WTC11 (cell line): ENCODE measurements around the gene DRAXIN. TPM values are rescaled to one million over a fixed set of nuclear protein-coding genes. Genes with fewer than 3 reads are reported as not detected.

Experiments used
- ATAC-seq: fragments of 200-7000 bp; cut with Tn5 transposase; 2 replicates; pipeline ENCODE4 v1.10.0; 2021; ENCODE audit warnings: mild to moderate bottlenecking, moderate library complexity
- CTCF ChIA-PET: fragments of 300-600 bp; sonication (Branson Sonifier 250); formaldehyde crosslinking; loops from one replicate; lab custom pipeline; 2021; ENCODE audit warnings: antibody characterized with exemption; lab: Charles Lee
- POLR2A ChIA-PET: fragments of 350-600 bp; sonication (Branson Sonifier 250); formaldehyde crosslinking; loops from one replicate; lab custom pipeline; 2021; ENCODE audit warnings: antibody characterized with exemption; lab: Charles Lee
- DNase-seq: peaks from one replicate; pipeline ENCODE4 v3.0.0; 2021; ENCODE audit warnings: low spot score
- H3K27ac Mint-ChIP-seq: 2 replicates; pipeline ENCODE4 v1.8.0; 2021; ENCODE audit warnings: mixed read lengths
- H3K27me3 Mint-ChIP-seq: 2 replicates; pipeline ENCODE4 v1.8.0; 2021; ENCODE audit warnings: low read depth, mild to moderate bottlenecking, moderate library complexity, mixed read lengths
- H3K36me3 Mint-ChIP-seq: 2 replicates; pipeline ENCODE4 v1.8.0; 2021; ENCODE audit warnings: mixed read lengths
- H3K4me1 Mint-ChIP-seq: 2 replicates; pipeline ENCODE4 v1.8.0; 2022; ENCODE audit warnings: mixed read lengths
- H3K4me3 Mint-ChIP-seq: 2 replicates; pipeline ENCODE4 v1.8.0; 2021; ENCODE audit warnings: mild to moderate bottlenecking, moderate library complexity, mixed read lengths
- H3K9me3 Mint-ChIP-seq: 2 replicates; pipeline ENCODE4 v1.8.0; 2021; ENCODE audit warnings: mixed read lengths
- CREM ChIP-seq: sonication (generic); formaldehyde crosslinking; IDR thresholded peaks from 2 replicates; pipeline ENCODE4 v1.8.1; 2022; ENCODE audit warnings: mild to moderate bottlenecking, missing genetic modification reagents, moderate library complexity
- GTF2I ChIP-seq: fragments of 250-450 bp; sonication (Bioruptor Pico); conservative IDR thresholded peaks from 2 replicates; pipeline ENCODE4 v1.4.0; 2021; ENCODE audit warnings: mild to moderate bottlenecking
- JAZF1 ChIP-seq: fragments of 250-450 bp; sonication (Bioruptor Pico); IDR thresholded peaks from 2 replicates; pipeline ENCODE4 v1.9.0; 2021; ENCODE audit warnings: moderate library complexity, mild to moderate bottlenecking, inconsistent platforms
- JUN ChIP-seq: sonication (generic); formaldehyde crosslinking; IDR thresholded peaks from 2 replicates; pipeline ENCODE4 v1.8.0; 2023; ENCODE audit warnings: mild to moderate bottlenecking, missing genetic modification reagents
- MXD4 ChIP-seq: fragments of 250-450 bp; sonication (Bioruptor Pico); IDR thresholded peaks from 2 replicates; pipeline ENCODE4 v1.8.0; 2021; ENCODE audit warnings: mild to moderate bottlenecking, moderate library complexity, borderline replicate concordance
- RORB ChIP-seq: fragments of 250-450 bp; sonication (Bioruptor Pico); IDR thresholded peaks from 2 replicates; pipeline ENCODE4 v1.9.0; 2021; ENCODE audit warnings: mild to moderate bottlenecking
- TEAD4 ChIP-seq: sonication (generic); formaldehyde crosslinking; IDR thresholded peaks from 2 replicates; pipeline ENCODE4 v1.8.0; 2022; ENCODE audit warnings: mild to moderate bottlenecking, missing genetic modification reagents
- ZNF396 ChIP-seq: fragments of 250-450 bp; sonication (Bioruptor Pico); IDR thresholded peaks from 2 replicates; pipeline ENCODE4 v1.8.0; 2021; ENCODE audit warnings: mild to moderate bottlenecking, moderate library complexity, borderline replicate concordance
- total RNA-seq: library from RNA; stranded (reverse); gene quantifications from 3 replicates; pipeline ENCODE4 v1.2.3, GENCODE V29; 2021
- TF ChIP-seq, protein P1 (sequence below): sonication (generic); formaldehyde crosslinking; IDR thresholded peaks from 2 replicates; pipeline ENCODE4 v1.8.1; 2022; ENCODE audit warnings: low read depth, mild to moderate bottlenecking, moderate library complexity, missing genetic modification reagents, borderline replicate concordance
- TF ChIP-seq, protein P2 (sequence below): fragments of 250-450 bp; sonication (Bioruptor Pico); IDR thresholded peaks from 2 replicates; pipeline ENCODE4 v1.9.0; 2021; ENCODE audit warnings: mild to moderate bottlenecking, borderline replicate concordance
- TF ChIP-seq, protein P3 (sequence below): sonication (generic); formaldehyde crosslinking; IDR thresholded peaks from 2 replicates; pipeline ENCODE4 v1.8.0; 2023; ENCODE audit warnings: missing genetic modification reagents, mild to moderate bottlenecking, borderline replicate concordance
- TF ChIP-seq, protein P4 (sequence below): sonication (generic); formaldehyde crosslinking; IDR thresholded peaks from 2 replicates; pipeline ENCODE4 v1.8.1; 2023; ENCODE audit warnings: mild to moderate bottlenecking, missing genetic modification reagents, borderline replicate concordance
- TF ChIP-seq, protein P5 (sequence below): sonication (generic); formaldehyde crosslinking; conservative IDR thresholded peaks from 2 replicates; pipeline ENCODE4 v1.8.1; 2023; ENCODE audit warnings: mild to moderate bottlenecking, low read depth, missing genetic modification reagents, moderate library complexity
- TF ChIP-seq, protein P6 (sequence below): sonication (generic); formaldehyde crosslinking; IDR thresholded peaks from 2 replicates; pipeline ENCODE4 v1.8.1; 2023; ENCODE audit warnings: mild to moderate bottlenecking, missing genetic modification reagents

DRAXIN gene
- total RNA-seq, 1 experiment from 2014 or later = 12.0 TPM

DNA sequence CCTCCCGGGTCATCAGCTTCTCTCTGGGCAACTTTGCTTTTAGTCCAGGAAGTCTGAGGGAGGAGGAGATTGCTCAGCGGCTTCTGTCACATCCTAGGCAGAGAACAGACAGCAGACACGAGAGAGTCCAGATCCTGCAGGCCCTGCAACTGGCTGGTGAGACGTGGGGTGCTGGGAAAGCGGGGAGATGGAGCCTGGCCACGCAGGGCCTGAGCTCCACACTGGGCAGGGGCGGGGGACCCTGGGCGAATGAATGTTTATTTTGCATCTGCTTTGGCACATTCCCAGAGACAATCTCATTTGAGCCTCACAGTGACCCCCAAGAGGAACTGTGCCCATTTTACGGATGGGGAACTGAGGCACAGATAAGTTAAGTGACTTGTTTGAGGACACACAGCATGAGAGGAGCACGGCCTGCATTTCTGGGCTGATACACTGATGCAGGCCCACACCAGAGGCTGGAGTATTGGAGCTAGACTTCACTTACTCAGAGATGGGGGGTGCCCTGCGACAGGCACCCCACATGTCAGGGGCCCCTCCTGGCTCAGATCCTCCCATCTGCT lies 80.1 kb downstream of the DRAXIN start (continued):
- TF ChIP-seq, protein P1, sequence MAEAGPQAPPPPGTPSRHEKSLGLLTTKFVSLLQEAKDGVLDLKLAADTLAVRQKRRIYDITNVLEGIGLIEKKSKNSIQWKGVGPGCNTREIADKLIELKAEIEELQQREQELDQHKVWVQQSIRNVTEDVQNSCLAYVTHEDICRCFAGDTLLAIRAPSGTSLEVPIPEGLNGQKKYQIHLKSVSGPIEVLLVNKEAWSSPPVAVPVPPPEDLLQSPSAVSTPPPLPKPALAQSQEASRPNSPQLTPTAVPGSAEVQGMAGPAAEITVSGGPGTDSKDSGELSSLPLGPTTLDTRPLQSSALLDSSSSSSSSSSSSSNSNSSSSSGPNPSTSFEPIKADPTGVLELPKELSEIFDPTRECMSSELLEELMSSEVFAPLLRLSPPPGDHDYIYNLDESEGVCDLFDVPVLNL (CRISPR knock-in tag) = no peak

DNA sequence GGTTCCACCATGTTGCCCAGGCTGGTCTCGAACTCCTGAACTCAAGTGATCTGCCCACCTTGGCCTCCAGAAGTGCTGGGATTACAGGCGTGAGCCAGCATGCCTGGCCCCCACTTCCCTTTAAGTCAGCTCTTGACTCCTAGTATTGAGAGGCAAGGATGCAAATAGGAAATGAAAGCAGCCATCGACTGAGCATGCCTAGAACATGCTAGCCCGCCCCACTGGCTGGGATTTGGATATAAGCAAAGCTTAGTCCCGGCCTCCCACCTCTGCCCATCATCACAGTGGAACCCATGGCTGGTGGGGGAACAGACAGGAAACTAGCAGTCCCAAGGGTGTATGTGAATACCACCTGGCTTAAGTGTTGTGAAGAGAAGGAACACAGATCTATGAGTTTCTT lies 80.9 kb downstream of the DRAXIN start:
- peak; percentile 49 for ATAC-seq
- H3K36me3 Mint-ChIP-seq = no peaks in the 10 kb centered on the region
- ChIA-PET POLR2A (interaction anchor here (0.5 kb wide), 1 partner anchor 128 kb away, joined by 9 read pairs; no protein-coding TSS in a partner anchor), CTCF (interaction anchor here (1.0 to 2.3 kb wide), 6 partner anchors 8 to 122 kb away, joined by 3 to 12 read pairs (median 4); partner anchors contain the start of gene FBXO6)
- no peak for TF ChIP-seq RORB (CRISPR knock-in tag)
- no peak for TF ChIP-seq TEAD4 (CRISPR knock-in tag)
- TF ChIP-seq, protein P2, sequence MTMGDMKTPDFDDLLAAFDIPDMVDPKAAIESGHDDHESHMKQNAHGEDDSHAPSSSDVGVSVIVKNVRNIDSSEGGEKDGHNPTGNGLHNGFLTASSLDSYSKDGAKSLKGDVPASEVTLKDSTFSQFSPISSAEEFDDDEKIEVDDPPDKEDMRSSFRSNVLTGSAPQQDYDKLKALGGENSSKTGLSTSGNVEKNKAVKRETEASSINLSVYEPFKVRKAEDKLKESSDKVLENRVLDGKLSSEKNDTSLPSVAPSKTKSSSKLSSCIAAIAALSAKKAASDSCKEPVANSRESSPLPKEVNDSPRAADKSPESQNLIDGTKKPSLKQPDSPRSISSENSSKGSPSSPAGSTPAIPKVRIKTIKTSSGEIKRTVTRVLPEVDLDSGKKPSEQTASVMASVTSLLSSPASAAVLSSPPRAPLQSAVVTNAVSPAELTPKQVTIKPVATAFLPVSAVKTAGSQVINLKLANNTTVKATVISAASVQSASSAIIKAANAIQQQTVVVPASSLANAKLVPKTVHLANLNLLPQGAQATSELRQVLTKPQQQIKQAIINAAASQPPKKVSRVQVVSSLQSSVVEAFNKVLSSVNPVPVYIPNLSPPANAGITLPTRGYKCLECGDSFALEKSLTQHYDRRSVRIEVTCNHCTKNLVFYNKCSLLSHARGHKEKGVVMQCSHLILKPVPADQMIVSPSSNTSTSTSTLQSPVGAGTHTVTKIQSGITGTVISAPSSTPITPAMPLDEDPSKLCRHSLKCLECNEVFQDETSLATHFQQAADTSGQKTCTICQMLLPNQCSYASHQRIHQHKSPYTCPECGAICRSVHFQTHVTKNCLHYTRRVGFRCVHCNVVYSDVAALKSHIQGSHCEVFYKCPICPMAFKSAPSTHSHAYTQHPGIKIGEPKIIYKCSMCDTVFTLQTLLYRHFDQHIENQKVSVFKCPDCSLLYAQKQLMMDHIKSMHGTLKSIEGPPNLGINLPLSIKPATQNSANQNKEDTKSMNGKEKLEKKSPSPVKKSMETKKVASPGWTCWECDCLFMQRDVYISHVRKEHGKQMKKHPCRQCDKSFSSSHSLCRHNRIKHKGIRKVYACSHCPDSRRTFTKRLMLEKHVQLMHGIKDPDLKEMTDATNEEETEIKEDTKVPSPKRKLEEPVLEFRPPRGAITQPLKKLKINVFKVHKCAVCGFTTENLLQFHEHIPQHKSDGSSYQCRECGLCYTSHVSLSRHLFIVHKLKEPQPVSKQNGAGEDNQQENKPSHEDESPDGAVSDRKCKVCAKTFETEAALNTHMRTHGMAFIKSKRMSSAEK (CRISPR knock-in tag) = no peak
- TF ChIP-seq GTF2I = no peak
- TF ChIP-seq, protein P3, sequence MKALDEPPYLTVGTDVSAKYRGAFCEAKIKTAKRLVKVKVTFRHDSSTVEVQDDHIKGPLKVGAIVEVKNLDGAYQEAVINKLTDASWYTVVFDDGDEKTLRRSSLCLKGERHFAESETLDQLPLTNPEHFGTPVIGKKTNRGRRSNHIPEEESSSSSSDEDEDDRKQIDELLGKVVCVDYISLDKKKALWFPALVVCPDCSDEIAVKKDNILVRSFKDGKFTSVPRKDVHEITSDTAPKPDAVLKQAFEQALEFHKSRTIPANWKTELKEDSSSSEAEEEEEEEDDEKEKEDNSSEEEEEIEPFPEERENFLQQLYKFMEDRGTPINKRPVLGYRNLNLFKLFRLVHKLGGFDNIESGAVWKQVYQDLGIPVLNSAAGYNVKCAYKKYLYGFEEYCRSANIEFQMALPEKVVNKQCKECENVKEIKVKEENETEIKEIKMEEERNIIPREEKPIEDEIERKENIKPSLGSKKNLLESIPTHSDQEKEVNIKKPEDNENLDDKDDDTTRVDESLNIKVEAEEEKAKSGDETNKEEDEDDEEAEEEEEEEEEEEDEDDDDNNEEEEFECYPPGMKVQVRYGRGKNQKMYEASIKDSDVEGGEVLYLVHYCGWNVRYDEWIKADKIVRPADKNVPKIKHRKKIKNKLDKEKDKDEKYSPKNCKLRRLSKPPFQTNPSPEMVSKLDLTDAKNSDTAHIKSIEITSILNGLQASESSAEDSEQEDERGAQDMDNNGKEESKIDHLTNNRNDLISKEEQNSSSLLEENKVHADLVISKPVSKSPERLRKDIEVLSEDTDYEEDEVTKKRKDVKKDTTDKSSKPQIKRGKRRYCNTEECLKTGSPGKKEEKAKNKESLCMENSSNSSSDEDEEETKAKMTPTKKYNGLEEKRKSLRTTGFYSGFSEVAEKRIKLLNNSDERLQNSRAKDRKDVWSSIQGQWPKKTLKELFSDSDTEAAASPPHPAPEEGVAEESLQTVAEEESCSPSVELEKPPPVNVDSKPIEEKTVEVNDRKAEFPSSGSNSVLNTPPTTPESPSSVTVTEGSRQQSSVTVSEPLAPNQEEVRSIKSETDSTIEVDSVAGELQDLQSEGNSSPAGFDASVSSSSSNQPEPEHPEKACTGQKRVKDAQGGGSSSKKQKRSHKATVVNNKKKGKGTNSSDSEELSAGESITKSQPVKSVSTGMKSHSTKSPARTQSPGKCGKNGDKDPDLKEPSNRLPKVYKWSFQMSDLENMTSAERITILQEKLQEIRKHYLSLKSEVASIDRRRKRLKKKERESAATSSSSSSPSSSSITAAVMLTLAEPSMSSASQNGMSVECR = no peak
- no peak for TF ChIP-seq JAZF1 (CRISPR knock-in tag)
- TF ChIP-seq MXD4 = no peak
- no peak for TF ChIP-seq CREM (CRISPR knock-in tag)
- TF ChIP-seq, all 79 proteins: peak for 0
- no peak for DNase-seq
- Mint-ChIP-seq H3K27me3 (no peaks in the 10 kb centered on the region), H3K4me3 (no peak overlapping the region), H3K27ac (no peak overlapping the region), H3K9me3 (no peaks in the 10 kb centered on the region), H3K4me1 (peaks cover 3% of the 10 kb centered on the region; the same call in 1 of the 2 replicates)

DNA sequence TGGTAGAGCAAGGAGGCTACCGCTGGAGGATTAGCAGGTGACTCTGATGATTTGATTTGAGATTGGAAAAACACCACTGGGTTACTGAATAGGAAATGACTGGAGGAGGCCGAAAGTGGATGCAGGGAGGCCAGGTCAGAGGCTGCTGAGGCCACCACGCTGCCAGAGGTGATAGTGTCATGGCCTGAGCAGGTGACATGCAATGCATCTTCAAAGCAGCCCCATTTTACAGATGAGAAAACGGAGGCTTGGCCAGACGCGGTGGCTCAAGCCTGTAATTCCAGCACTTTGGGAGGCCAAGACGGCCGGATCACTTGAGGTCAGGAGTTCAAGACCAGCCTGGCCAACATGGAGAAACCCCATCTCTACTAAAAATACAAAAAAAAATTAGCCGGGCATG lies 83.2 kb downstream of the DRAXIN start:
- ATAC-seq = no peak
- H3K4me1 Mint-ChIP-seq = peaks cover 3% of the 10 kb centered on the region; the same call in 1 of the 2 replicates
- CTCF ChIA-PET = interaction anchor here (0.8 to 1.4 kb wide), 3 partner anchors 11 to 26 kb away, joined by 3 to 12 read pairs (median 4); no protein-coding TSS in a partner anchor
- TF ChIP-seq, protein P4, sequence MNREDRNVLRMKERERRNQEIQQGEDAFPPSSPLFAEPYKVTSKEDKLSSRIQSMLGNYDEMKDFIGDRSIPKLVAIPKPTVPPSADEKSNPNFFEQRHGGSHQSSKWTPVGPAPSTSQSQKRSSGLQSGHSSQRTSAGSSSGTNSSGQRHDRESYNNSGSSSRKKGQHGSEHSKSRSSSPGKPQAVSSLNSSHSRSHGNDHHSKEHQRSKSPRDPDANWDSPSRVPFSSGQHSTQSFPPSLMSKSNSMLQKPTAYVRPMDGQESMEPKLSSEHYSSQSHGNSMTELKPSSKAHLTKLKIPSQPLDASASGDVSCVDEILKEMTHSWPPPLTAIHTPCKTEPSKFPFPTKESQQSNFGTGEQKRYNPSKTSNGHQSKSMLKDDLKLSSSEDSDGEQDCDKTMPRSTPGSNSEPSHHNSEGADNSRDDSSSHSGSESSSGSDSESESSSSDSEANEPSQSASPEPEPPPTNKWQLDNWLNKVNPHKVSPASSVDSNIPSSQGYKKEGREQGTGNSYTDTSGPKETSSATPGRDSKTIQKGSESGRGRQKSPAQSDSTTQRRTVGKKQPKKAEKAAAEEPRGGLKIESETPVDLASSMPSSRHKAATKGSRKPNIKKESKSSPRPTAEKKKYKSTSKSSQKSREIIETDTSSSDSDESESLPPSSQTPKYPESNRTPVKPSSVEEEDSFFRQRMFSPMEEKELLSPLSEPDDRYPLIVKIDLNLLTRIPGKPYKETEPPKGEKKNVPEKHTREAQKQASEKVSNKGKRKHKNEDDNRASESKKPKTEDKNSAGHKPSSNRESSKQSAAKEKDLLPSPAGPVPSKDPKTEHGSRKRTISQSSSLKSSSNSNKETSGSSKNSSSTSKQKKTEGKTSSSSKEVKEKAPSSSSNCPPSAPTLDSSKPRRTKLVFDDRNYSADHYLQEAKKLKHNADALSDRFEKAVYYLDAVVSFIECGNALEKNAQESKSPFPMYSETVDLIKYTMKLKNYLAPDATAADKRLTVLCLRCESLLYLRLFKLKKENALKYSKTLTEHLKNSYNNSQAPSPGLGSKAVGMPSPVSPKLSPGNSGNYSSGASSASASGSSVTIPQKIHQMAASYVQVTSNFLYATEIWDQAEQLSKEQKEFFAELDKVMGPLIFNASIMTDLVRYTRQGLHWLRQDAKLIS (CRISPR knock-in tag) = no peak
- TF ChIP-seq, protein P5, sequence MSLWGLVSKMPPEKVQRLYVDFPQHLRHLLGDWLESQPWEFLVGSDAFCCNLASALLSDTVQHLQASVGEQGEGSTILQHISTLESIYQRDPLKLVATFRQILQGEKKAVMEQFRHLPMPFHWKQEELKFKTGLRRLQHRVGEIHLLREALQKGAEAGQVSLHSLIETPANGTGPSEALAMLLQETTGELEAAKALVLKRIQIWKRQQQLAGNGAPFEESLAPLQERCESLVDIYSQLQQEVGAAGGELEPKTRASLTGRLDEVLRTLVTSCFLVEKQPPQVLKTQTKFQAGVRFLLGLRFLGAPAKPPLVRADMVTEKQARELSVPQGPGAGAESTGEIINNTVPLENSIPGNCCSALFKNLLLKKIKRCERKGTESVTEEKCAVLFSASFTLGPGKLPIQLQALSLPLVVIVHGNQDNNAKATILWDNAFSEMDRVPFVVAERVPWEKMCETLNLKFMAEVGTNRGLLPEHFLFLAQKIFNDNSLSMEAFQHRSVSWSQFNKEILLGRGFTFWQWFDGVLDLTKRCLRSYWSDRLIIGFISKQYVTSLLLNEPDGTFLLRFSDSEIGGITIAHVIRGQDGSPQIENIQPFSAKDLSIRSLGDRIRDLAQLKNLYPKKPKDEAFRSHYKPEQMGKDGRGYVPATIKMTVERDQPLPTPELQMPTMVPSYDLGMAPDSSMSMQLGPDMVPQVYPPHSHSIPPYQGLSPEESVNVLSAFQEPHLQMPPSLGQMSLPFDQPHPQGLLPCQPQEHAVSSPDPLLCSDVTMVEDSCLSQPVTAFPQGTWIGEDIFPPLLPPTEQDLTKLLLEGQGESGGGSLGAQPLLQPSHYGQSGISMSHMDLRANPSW (CRISPR knock-in tag) = no peak
- TF ChIP-seq, protein P6, sequence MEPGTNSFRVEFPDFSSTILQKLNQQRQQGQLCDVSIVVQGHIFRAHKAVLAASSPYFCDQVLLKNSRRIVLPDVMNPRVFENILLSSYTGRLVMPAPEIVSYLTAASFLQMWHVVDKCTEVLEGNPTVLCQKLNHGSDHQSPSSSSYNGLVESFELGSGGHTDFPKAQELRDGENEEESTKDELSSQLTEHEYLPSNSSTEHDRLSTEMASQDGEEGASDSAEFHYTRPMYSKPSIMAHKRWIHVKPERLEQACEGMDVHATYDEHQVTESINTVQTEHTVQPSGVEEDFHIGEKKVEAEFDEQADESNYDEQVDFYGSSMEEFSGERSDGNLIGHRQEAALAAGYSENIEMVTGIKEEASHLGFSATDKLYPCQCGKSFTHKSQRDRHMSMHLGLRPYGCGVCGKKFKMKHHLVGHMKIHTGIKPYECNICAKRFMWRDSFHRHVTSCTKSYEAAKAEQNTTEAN = no peak
- TF ChIP-seq JUN (CRISPR knock-in tag) (no peak), ZNF396 (CRISPR knock-in tag) (no peak)

More for the DNA sequence above, 83.2 kb downstream of the DRAXIN start:
- no peaks in the 10 kb centered on the region for H3K36me3 Mint-ChIP-seq
- DNase-seq = no peak
- POLR2A ChIA-PET = no interaction called here
- no peaks in the 10 kb centered on the region for H3K9me3 Mint-ChIP-seq
- no peak overlapping the region for H3K4me3 Mint-ChIP-seq
- H3K27me3 Mint-ChIP-seq = no peaks in the 10 kb centered on the region
- no peak overlapping the region for H3K27ac Mint-ChIP-seq
